ENCODE data around the gene CYTIP. TPM values are rescaled to one million over a fixed set of nuclear protein-coding genes. Genes with fewer than 3 reads are reported as not detected.

CYTIP gene
- total and polyA plus RNA-seq, 4 donors: 1.6 to 5.5 (median 2.1) TPM

DNA sequence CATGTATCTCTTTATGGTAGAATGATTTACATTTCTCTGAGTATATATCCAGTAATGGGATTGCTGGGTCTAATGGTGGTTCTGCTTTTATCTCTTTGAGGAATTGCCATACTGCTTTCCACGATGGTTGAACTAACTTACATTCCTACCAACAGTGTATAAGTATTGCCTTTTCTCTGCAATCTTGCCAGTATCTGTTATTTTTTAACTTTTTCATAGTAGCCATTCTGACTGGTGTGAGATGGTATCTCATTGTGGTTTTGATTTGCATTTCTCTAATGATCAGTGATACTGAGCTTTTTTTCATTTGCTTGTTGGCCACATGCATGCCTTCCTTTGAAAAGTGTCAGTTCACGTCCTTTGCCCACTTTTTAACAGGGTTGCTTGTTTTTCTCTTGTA lies 55.1 kb downstream of the CYTIP start:
- no peak overlapping the region for H3K9ac ChIP-seq (ENCODE audit: low read depth in 1 of 2, low read length in 2 of 2)
- H3K27ac ChIP-seq (ENCODE audit: low read depth in 1 of 2, low read length in 2 of 2): no peak overlapping the region
- no peaks in the 10 kb centered on the region for H3K36me3 ChIP-seq (ENCODE audit: control insufficient read depth in 4 of 4, insufficient read depth in 3 of 4, low read depth in 1 of 4, low read length in 3 of 4)
- TF ChIP-seq FOXA2 (IDR thresholded peaks at IDR 0.05) (no peak), HNF4G (IDR thresholded peaks at IDR 0.05) (no peak), YY1 (IDR thresholded peaks at IDR 0.05) (no peak), RAD21 (IDR thresholded peaks at IDR 0.05) (no peak), TAF1 (conservative IDR thresholded peaks at IDR 0.05) (no peak), RXRA (IDR thresholded peaks at IDR 0.05) (no peak), GABPA (IDR thresholded peaks at IDR 0.05 in 1 of 2, conservative IDR thresholded peaks at IDR 0.05 in 1 of 2) (no peak), JUND (IDR thresholded peaks at IDR 0.05) (no peak), SP1 (IDR thresholded peaks at IDR 0.05) (no peak), EGR1 (IDR thresholded peaks at IDR 0.05; ENCODE audit: low read depth in 2 of 2) (no peak), NR2F2 (IDR thresholded peaks at IDR 0.05) (no peak), HNF4A (conservative IDR thresholded peaks at IDR 0.05) (no peak)
- TF ChIP-seq, protein P1, sequence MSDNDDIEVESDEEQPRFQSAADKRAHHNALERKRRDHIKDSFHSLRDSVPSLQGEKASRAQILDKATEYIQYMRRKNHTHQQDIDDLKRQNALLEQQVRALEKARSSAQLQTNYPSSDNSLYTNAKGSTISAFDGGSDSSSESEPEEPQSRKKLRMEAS (IDR thresholded peaks at IDR 0.05): no peak
- TF ChIP-seq, protein P2, sequence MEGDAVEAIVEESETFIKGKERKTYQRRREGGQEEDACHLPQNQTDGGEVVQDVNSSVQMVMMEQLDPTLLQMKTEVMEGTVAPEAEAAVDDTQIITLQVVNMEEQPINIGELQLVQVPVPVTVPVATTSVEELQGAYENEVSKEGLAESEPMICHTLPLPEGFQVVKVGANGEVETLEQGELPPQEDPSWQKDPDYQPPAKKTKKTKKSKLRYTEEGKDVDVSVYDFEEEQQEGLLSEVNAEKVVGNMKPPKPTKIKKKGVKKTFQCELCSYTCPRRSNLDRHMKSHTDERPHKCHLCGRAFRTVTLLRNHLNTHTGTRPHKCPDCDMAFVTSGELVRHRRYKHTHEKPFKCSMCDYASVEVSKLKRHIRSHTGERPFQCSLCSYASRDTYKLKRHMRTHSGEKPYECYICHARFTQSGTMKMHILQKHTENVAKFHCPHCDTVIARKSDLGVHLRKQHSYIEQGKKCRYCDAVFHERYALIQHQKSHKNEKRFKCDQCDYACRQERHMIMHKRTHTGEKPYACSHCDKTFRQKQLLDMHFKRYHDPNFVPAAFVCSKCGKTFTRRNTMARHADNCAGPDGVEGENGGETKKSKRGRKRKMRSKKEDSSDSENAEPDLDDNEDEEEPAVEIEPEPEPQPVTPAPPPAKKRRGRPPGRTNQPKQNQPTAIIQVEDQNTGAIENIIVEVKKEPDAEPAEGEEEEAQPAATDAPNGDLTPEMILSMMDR (IDR thresholded peaks at IDR 0.05; ENCODE audit: low read depth, low read length, missing input control): no peak
- TF ChIP-seq, protein P3, sequence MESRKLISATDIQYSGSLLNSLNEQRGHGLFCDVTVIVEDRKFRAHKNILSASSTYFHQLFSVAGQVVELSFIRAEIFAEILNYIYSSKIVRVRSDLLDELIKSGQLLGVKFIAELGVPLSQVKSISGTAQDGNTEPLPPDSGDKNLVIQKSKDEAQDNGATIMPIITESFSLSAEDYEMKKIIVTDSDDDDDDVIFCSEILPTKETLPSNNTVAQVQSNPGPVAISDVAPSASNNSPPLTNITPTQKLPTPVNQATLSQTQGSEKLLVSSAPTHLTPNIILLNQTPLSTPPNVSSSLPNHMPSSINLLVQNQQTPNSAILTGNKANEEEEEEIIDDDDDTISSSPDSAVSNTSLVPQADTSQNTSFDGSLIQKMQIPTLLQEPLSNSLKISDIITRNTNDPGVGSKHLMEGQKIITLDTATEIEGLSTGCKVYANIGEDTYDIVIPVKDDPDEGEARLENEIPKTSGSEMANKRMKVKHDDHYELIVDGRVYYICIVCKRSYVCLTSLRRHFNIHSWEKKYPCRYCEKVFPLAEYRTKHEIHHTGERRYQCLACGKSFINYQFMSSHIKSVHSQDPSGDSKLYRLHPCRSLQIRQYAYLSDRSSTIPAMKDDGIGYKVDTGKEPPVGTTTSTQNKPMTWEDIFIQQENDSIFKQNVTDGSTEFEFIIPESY (IDR thresholded peaks at IDR 0.05): no peak
- TF ChIP-seq, protein P4, sequence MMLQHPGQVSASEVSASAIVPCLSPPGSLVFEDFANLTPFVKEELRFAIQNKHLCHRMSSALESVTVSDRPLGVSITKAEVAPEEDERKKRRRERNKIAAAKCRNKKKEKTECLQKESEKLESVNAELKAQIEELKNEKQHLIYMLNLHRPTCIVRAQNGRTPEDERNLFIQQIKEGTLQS (IDR thresholded peaks at IDR 0.05): no peak
- H3K27me3 ChIP-seq (ENCODE audit: control insufficient read depth in 4 of 4, insufficient read depth in 4 of 4, low read length in 3 of 4): no peaks in the 10 kb centered on the region
- 90% methylated on average over 2 of the region's 2 CpGs for WGBS
- no peak overlapping the region for H3K4me3 ChIP-seq (ENCODE audit: low read depth in 1 of 3, low read length in 3 of 3)
- no peaks in the 10 kb centered on the region for H3K9me3 ChIP-seq (ENCODE audit: control insufficient read depth in 4 of 4, low read length in 3 of 4)
- no peaks in the 10 kb centered on the region for H3K4me1 ChIP-seq (ENCODE audit: control insufficient read depth in 4 of 4, insufficient read depth in 4 of 4, low read length in 3 of 4)
- no peak for DNase-seq (ENCODE audit: low spot score)

DNA sequence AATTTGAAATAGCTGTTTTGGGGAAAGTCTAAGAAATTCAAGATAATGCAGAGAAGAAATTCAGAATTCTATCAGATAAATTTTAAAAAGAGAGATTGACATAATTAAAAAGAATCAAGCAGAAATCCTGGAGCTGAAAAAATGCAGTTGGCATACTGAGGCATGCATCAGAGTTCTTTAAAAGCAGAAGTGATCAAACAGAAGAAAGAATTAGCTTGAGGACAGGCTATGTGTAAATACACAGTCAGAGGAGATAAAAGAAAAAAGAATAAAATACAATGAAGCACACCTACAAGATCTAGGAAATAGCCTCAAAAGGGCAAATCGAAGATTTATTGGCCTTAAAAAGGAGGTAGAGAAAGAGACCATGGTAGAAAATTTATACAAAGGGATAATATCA lies 57.1 kb downstream of the CYTIP start:
- H3K4me1 ChIP-seq (ENCODE audit: control insufficient read depth in 4 of 4, insufficient read depth in 4 of 4, low read length in 3 of 4): no peaks in the 10 kb centered on the region
- no peaks in the 10 kb centered on the region for H3K36me3 ChIP-seq (ENCODE audit: control insufficient read depth in 4 of 4, insufficient read depth in 3 of 4, low read depth in 1 of 4, low read length in 3 of 4)
- H3K27me3 ChIP-seq (ENCODE audit: control insufficient read depth in 4 of 4, insufficient read depth in 4 of 4, low read length in 3 of 4): no peaks in the 10 kb centered on the region
- WGBS: 81% methylated on average over 1 of the region's 1 CpG
- no peaks in the 10 kb centered on the region for H3K9me3 ChIP-seq (ENCODE audit: control insufficient read depth in 4 of 4, low read length in 3 of 4)
- H3K9ac ChIP-seq (ENCODE audit: low read depth in 1 of 2, low read length in 2 of 2): no peak overlapping the region
- H3K4me3 ChIP-seq (ENCODE audit: low read depth in 1 of 3, low read length in 3 of 3): no peak overlapping the region
- no peak for DNase-seq (ENCODE audit: low spot score)
- TF ChIP-seq, protein P1 (IDR thresholded peaks at IDR 0.05): no peak
- no peak for TF ChIP-seq RXRA (IDR thresholded peaks at IDR 0.05)
- TF ChIP-seq, protein P5, sequence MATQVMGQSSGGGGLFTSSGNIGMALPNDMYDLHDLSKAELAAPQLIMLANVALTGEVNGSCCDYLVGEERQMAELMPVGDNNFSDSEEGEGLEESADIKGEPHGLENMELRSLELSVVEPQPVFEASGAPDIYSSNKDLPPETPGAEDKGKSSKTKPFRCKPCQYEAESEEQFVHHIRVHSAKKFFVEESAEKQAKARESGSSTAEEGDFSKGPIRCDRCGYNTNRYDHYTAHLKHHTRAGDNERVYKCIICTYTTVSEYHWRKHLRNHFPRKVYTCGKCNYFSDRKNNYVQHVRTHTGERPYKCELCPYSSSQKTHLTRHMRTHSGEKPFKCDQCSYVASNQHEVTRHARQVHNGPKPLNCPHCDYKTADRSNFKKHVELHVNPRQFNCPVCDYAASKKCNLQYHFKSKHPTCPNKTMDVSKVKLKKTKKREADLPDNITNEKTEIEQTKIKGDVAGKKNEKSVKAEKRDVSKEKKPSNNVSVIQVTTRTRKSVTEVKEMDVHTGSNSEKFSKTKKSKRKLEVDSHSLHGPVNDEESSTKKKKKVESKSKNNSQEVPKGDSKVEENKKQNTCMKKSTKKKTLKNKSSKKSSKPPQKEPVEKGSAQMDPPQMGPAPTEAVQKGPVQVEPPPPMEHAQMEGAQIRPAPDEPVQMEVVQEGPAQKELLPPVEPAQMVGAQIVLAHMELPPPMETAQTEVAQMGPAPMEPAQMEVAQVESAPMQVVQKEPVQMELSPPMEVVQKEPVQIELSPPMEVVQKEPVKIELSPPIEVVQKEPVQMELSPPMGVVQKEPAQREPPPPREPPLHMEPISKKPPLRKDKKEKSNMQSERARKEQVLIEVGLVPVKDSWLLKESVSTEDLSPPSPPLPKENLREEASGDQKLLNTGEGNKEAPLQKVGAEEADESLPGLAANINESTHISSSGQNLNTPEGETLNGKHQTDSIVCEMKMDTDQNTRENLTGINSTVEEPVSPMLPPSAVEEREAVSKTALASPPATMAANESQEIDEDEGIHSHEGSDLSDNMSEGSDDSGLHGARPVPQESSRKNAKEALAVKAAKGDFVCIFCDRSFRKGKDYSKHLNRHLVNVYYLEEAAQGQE (IDR thresholded peaks at IDR 0.05): no peak
- TF ChIP-seq, protein P3 (IDR thresholded peaks at IDR 0.05): no peak
- TF ChIP-seq, protein P4 (IDR thresholded peaks at IDR 0.05): no peak
- TF ChIP-seq HNF4A (conservative IDR thresholded peaks at IDR 0.05): no peak
- no peak for TF ChIP-seq NR2F2 (IDR thresholded peaks at IDR 0.05)
- TF ChIP-seq FOXA1 (IDR thresholded peaks at IDR 0.05): no peak
- no peak for TF ChIP-seq YY1 (IDR thresholded peaks at IDR 0.05)
- TF ChIP-seq HNF4G (IDR thresholded peaks at IDR 0.05): no peak
- TF ChIP-seq JUND (IDR thresholded peaks at IDR 0.05): no peak
- TF ChIP-seq RAD21 (IDR thresholded peaks at IDR 0.05): no peak
- TF ChIP-seq FOXA2 (IDR thresholded peaks at IDR 0.05): no peak
- TF ChIP-seq, protein P2 (IDR thresholded peaks at IDR 0.05; ENCODE audit: low read depth, low read length, missing input control): no peak
- no peak for TF ChIP-seq SP1 (IDR thresholded peaks at IDR 0.05)
- H3K27ac ChIP-seq (ENCODE audit: low read depth in 1 of 2, low read length in 2 of 2): no peak overlapping the region

Measured in liver (tissue), 9 donors.